VCaP (cell line): ENCODE data around the gene WNT9B.

Experiments used
- H3K27ac ChIP-seq: fragments of 450-650 bp; 2 replicates; pipeline ENCODE4 v1.5.1; 2017
- CTCF ChIP-seq: fragments of 450-650 bp; conservative IDR thresholded peaks from 2 replicates; pipeline ENCODE4 v1.5.1; 2017; ENCODE audit warnings: mild to moderate bottlenecking, moderate library complexity

The WNT9B gene

GRCh38 chr17:46878055-46878454 is 26.7 kb downstream of the WNT9B start:
- H3K27ac ChIP-seq, result no peak overlapping the region
- no peak for TF ChIP-seq CTCF

- H3K27ac ChIP-seq, result no peak overlapping the region
- TF ChIP-seq CTCF, result no peak
These were observed 27.7 kb downstream of the WNT9B start for GRCh38 chr17:46879101-46879500.

GRCh38 chr17:46881015-46881414 is 29.6 kb downstream of the WNT9B start:
- no peak for TF ChIP-seq CTCF
- H3K27ac ChIP-seq, result no peak overlapping the region

- TF ChIP-seq CTCF, result no peak
- H3K27ac ChIP-seq, result no peak overlapping the region
These were observed 31.3 kb downstream of the WNT9B start for GRCh38 chr17:46882666-46883065.

GRCh38 chr17:46883871-46884520 is 32.6 kb downstream of the WNT9B start:
- no peak for TF ChIP-seq CTCF
- no peak overlapping the region for H3K27ac ChIP-seq

GRCh38 chr17:46884552-46884951 is 33.2 kb downstream of the WNT9B start:
- no peak overlapping the region for H3K27ac ChIP-seq
- no peak for TF ChIP-seq CTCF

GRCh38 chr17:46885415-46886309 is 34.3 kb downstream of the WNT9B start:
- no peak overlapping the region for H3K27ac ChIP-seq
- no peak for TF ChIP-seq CTCF
